Stimulated activated CD4-positive, alpha-beta T cell treated with anti-CD3 and anti-CD28 coated beads, Interleukin-15, amount 100 ng/mL, for 1 hour (primary cell): ENCODE results near the gene HMGN1.

Source experiments
- DNase-seq, 2 donors: peaks; one replicate each; pipeline ENCODE4 v3.0.0-alpha.2; 2020; ENCODE audit warnings: low read depth in 1 of 2, low spot score in 1 of 2

The HMGN1 gene

GRCh38 chr21:39311164-39311563, 37.7 kb downstream of the HMGN1 start:
- no peak for DNase-seq

- DNase-seq: no peak
Observed at GRCh38 chr21:39307466-39307865, 41.4 kb downstream of the HMGN1 start.

DNA sequence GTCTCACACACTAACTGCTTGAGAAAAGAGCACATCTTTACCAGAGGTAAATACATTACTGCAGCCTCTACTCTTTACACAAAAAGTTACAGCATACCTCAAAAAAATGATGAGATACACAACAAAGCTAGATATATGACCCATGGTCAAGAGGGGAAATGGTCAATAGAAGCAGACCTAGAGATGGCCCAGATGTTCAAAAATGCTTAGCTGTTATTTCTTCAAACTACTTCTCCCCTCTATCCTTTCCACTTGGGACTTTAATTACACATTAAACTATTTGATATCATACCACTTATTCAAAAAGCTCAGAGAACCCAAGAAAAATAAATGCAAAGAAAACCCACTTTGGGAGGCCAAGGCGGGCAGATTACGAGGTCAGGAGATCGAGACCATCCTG, 48.3 kb downstream of the HMGN1 start:
- DNase-seq: no peak

DNA sequence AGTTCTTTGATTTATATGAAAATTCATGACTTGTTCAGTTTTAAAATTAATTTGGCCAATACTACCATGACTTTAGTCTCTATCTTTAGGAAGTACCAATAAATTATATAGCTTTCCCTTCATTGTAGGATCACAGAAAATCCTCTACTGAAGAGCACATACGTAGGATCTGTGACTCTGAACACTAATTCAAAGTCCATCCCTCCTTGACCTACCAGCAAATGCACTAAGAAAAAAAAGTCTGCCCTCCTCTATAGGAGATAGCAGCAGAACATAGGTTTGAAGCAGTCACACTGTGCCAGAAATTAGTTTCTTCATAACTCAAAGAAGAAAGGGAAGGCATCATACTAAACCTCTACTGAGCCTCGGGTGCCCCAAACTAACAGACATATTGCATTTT, 52.0 kb downstream of the HMGN1 start:
- DNase-seq: no peak
